Ammon's horn (tissue), 1 donor: ENCODE measurements around the gene FIZ1.

Source experiments
- DNase-seq: peaks from one replicate; pipeline ENCODE4 v3.0.0-alpha.2; 2016; ENCODE audit warnings: low spot score

Gene FIZ1

GRCh38 chr19:55635334-55635717, 36.0 kb upstream of the FIZ1 start:
- DNase-seq = no peak

- DNase-seq = no peak
Measured at GRCh38 chr19:55633861-55634260, 34.5 kb upstream of the FIZ1 start.

GRCh38 chr19:55632463-55632834, 33.1 kb upstream of the FIZ1 start:
- peak; percentile 96 for DNase-seq

- DNase-seq = no peak
Measured at GRCh38 chr19:55626350-55626749, 27.0 kb upstream of the FIZ1 start.

GRCh38 chr19:55625004-55625326, 25.6 kb upstream of the FIZ1 start:
- no peak for DNase-seq

- DNase-seq = peak; percentile 96
Measured at GRCh38 chr19:55624109-55625003, 25.0 kb upstream of the FIZ1 start, which contains the start of gene ZNF784. TSS of gene ZNF784 (minus strand) at chr19:55624566. CDS start at chr19:55624561, 5 bp downstream.

GRCh38 chr19:55623561-55623960, 24.2 kb upstream of the FIZ1 start:
- DNase-seq = no peak

GRCh38 chr19:55623130-55623529, 23.8 kb upstream of the FIZ1 start:
- no peak for DNase-seq

GRCh38 chr19:55622242-55622969, 23.1 kb upstream of the FIZ1 start:
- DNase-seq = no peak

GRCh38 chr19:55621673-55622231, 22.4 kb upstream of the FIZ1 start:
- no peak for DNase-seq

- no peak for DNase-seq
Measured at GRCh38 chr19:55621205-55621672, 21.9 kb upstream of the FIZ1 start.

GRCh38 chr19:55620410-55621204, 21.3 kb upstream of the FIZ1 start:
- no peak for DNase-seq

GRCh38 chr19:55619286-55619685, 20.0 kb upstream of the FIZ1 start:
- no peak for DNase-seq

- no peak for DNase-seq
Measured at GRCh38 chr19:55618426-55618825, 19.1 kb upstream of the FIZ1 start.

GRCh38 chr19:55617426-55617825, 18.1 kb upstream of the FIZ1 start:
- DNase-seq = no peak

- no peak for DNase-seq
Measured at GRCh38 chr19:55616395-55616875, 17.1 kb upstream of the FIZ1 start.

GRCh38 chr19:55615543-55616394, 16.5 kb upstream of the FIZ1 start:
- DNase-seq = no peak

- DNase-seq = no peak
Measured at GRCh38 chr19:55614711-55615542, 15.6 kb upstream of the FIZ1 start.

GRCh38 chr19:55613930-55614710, 14.8 kb upstream of the FIZ1 start:
- DNase-seq = no peak
